Endothelial cell of umbilical vein (primary cell): ENCODE measurements around the gene SPNS2. TPM values are rescaled to one million over a fixed set of nuclear protein-coding genes. Genes with fewer than 3 reads are reported as not detected.
"Not testable (repeated sequence)": the region's sequence is repeated elsewhere in the genome, so short reads cannot be mapped to it uniquely, and the experiment has no call there.

ENCODE experiments used
- BruUV-seq: library from RNA; stranded (reverse); fragments of 400-500 nt; replicated peaks from 2 replicates; lab custom pipeline; 2021; lab: Mats Ljungman, UMichigan
- CTCF ChIA-PET: fragments of 300-600, 350-600 bp; sonication (Branson Sonifier 250); formaldehyde crosslinking; loops from one replicate; lab custom pipeline; 2021; ENCODE audit warnings: antibody characterized with exemption, inconsistent platforms; lab: Charles Lee
- POLR2A ChIA-PET: fragments of 300-600, 350-600 bp; sonication (Branson Sonifier 250); formaldehyde crosslinking; loops from one replicate; lab custom pipeline; 2021; ENCODE audit warnings: antibody characterized with exemption, inconsistent platforms; lab: Charles Lee
- DNase-seq: peaks from one replicate; pipeline ENCODE4 v3.0.0-alpha.2; 2011; ENCODE audit warnings: low read depth, low spot score
- FAIRE-seq: peaks from 2 replicates; lab custom pipeline; 2011; peaks lifted over from hg19 to GRCh38; lab: Jason Lieb, UNC
- H2AFZ ChIP-seq: 2 replicates; pipeline ENCODE4 v1.6.0; 2012; ENCODE audit warnings: low read depth, low read length, control low read depth, inconsistent platforms
- H3K27ac ChIP-seq: 2 replicates; pipeline ENCODE4 v1.5.1; 2011; ENCODE audit warnings: low read depth, mild to moderate bottlenecking, control low read depth, low read length, moderate library complexity; ENCODE audit not compliant: insufficient read depth
- H3K27me3 ChIP-seq, 2 experiments: 2 replicates each; pipeline versions ENCODE4 v1.6.0 to v1.6.1; 2011; ENCODE audit warnings: low read length in 2 of 2, mixed read lengths in 1 of 2; ENCODE audit not compliant: control insufficient read depth in 2 of 2, insufficient read depth in 2 of 2
- H3K36me3 ChIP-seq, 2 experiments: 2 replicates in 1 of 2; 3 replicates in 1 of 2; pipeline ENCODE4 v1.5.1; 2011; ENCODE audit warnings: low read length in 2 of 2, mild to moderate bottlenecking in 1 of 2, moderate library complexity in 1 of 2; ENCODE audit not compliant: control insufficient read depth in 2 of 2, insufficient read depth in 2 of 2; ENCODE audit errors: extremely low read depth in 1 of 2
- H3K4me1 ChIP-seq: 3 replicates; pipeline ENCODE4 v1.5.1; 2011; ENCODE audit warnings: mild to moderate bottlenecking, low read length; ENCODE audit not compliant: control insufficient read depth, insufficient read depth; ENCODE audit errors: extremely low read depth
- H3K4me2 ChIP-seq: 2 replicates; pipeline ENCODE4 v1.6.1; 2011; ENCODE audit warnings: low read length, control low read depth, mixed read lengths; ENCODE audit not compliant: insufficient read depth
- H3K4me3 ChIP-seq, 3 experiments: fragments of 200-600 bp in 1 of 3; sonication (generic), shearing (Covaris generic) in 1 of 3; replicated peaks in 1 of 3; 2 replicates each; pipeline ENCODE4 v1.5.1; 2011 to 2016; ENCODE audit warnings: control low read depth in 3 of 3, low read length in 3 of 3, mild to moderate bottlenecking in 2 of 3, inconsistent platforms in 1 of 3, low read depth in 1 of 3, moderate library complexity in 1 of 3; ENCODE audit not compliant: insufficient read depth in 1 of 3
- H3K79me2 ChIP-seq: 2 replicates; pipeline ENCODE4 v1.6.0; 2012; ENCODE audit warnings: low read length, inconsistent platforms; ENCODE audit not compliant: control insufficient read depth, insufficient read depth
- H3K9ac ChIP-seq: replicated peaks from 2 replicates; pipeline ENCODE3; 2011; ENCODE audit warnings: low read length, control low read depth; ENCODE audit not compliant: insufficient read depth; ENCODE audit errors: extremely low read depth
- H3K9me1 ChIP-seq: replicated peaks from 3 replicates; pipeline ENCODE4 v1.6.0; 2011; ENCODE audit warnings: mild to moderate bottlenecking, low read length; ENCODE audit not compliant: control insufficient read depth, insufficient read depth; ENCODE audit errors: extremely low read depth
- H3K9me3 ChIP-seq: replicated peaks from 2 replicates; pipeline ENCODE4 v1.5.1; 2012; ENCODE audit warnings: low read length, inconsistent platforms; ENCODE audit not compliant: control insufficient read depth, insufficient read depth
- H4K20me1 ChIP-seq: replicated peaks from 2 replicates; pipeline ENCODE3; 2011; ENCODE audit warnings: mild to moderate bottlenecking, low read length; ENCODE audit not compliant: control insufficient read depth, insufficient read depth; ENCODE audit errors: extremely low read depth
- CTCF ChIP-seq, 2 donors: IDR thresholded peaks; 1 replicate in 1 of 2; 2 replicates in 1 of 2; pipeline ENCODE4 v1.5.1; 2011; ENCODE audit warnings: low read length in 2 of 2, mild to moderate bottlenecking in 2 of 2, moderate library complexity in 2 of 2, control low read depth in 1 of 2, inconsistent platforms in 1 of 2, low read depth in 1 of 2; ENCODE audit not compliant: insufficient read depth in 1 of 2; ENCODE audit errors: extremely low read depth in 1 of 2
- EZH2 ChIP-seq: IDR thresholded peaks from 2 replicates; pipeline ENCODE4 v1.6.1; 2012; ENCODE audit warnings: borderline replicate concordance, low read depth, mild to moderate bottlenecking, moderate library complexity, low read length, inconsistent platforms; ENCODE audit not compliant: severe bottlenecking
- FOS ChIP-seq: IDR thresholded peaks from 2 replicates; pipeline ENCODE4 v1.6.1; 2011; ENCODE audit warnings: mild to moderate bottlenecking, low read length, moderate library complexity, borderline replicate concordance; ENCODE audit not compliant: insufficient read depth
- GATA2 ChIP-seq: IDR thresholded peaks from 2 replicates; pipeline ENCODE4 v1.7.0; 2011; ENCODE audit warnings: low read depth, mild to moderate bottlenecking, moderate library complexity, mixed read lengths, low read length; ENCODE audit not compliant: insufficient read length, insufficient read depth
- JUN ChIP-seq: IDR thresholded peaks from 2 replicates; pipeline ENCODE4 v1.6.1; 2011; ENCODE audit warnings: borderline replicate concordance, low read depth; ENCODE audit not compliant: insufficient read length, insufficient read depth
- MAX ChIP-seq: IDR thresholded peaks from 2 replicates; pipeline ENCODE4 v1.6.1; 2011; ENCODE audit not compliant: insufficient read depth, insufficient read length
- MYC ChIP-seq: IDR thresholded peaks from one replicate; pipeline ENCODE4 v1.6.1; 2011; ENCODE audit warnings: mild to moderate bottlenecking, low read depth, low read length
- POLR2A ChIP-seq: IDR thresholded peaks from 2 replicates; pipeline ENCODE4 v1.6.1; 2012; ENCODE audit warnings: low read depth, mild to moderate bottlenecking, control low read depth, low read length
- POLR2AphosphoS5 ChIP-seq: IDR thresholded peaks from 2 replicates; pipeline ENCODE4 v1.6.1; 2012; ENCODE audit warnings: low read depth, mild to moderate bottlenecking, control low read depth, low read length, moderate library complexity; ENCODE audit not compliant: insufficient read depth
- dilution Hi-C: fragments of 300-500 bp; cut with MboI; formaldehyde crosslinking; loops from one replicate; pipeline ENCODE4 v1.15.0; 2019; ENCODE audit warnings: low sequenced_read_pairs; ENCODE audit not compliant: extremely low pct_ligation_motif_present
- intact Hi-C: fragments of 100-400 bp; cut with micrococcal nuclease; formaldehyde crosslinking; loops from one replicate; pipeline ENCODE4 v1.10.0; 2022
- polyA plus RNA-seq, 4 experiments: library from polyadenylated mRNA; depleted of rRNA in 3 of 4; stranded (reverse) in 3 of 4; unstranded in 1 of 4; fragments of >200 nt; gene quantifications; 2 replicates each; pipeline versions ENCODE4 v1.2.1 to v1.2.3, GENCODE V29; 2011 to 2012; ENCODE audit warnings: missing spikeins in 1 of 4
- total RNA-seq: library from RNA; stranded (reverse); gene quantifications from 2 replicates; pipeline ENCODE4 v1.2.3, GENCODE V29; 2021

SPNS2 gene
- total and polyA plus RNA-seq, 2 donors (not counting 3 experiments of a cell fraction or from before 2014, with no cell fraction given) = 70.2 to 77.3 TPM

- Histone ChIP-seq H3K27ac (no peak overlapping the region), H3K9ac (no peak overlapping the region), H3K9me1 (no peaks in the 10 kb centered on the region), H3K4me2 (no peak overlapping the region), H3K79me2 (no peaks in the 10 kb centered on the region), H3K36me3 (no peaks in the 10 kb centered on the region), H2AFZ (no peak overlapping the region), H3K27me3 (peaks cover 0 to 4% of the 10 kb centered on the region in 2 experiments), H4K20me1 (no peaks in the 10 kb centered on the region), H3K9me3 (no peaks in the 10 kb centered on the region), H3K4me1 (no peaks in the 10 kb centered on the region), H3K4me3 (no peak overlapping the region)
- ChIA-PET POLR2A (no interaction called here), CTCF (interaction anchor here (1.0 to 1.8 kb wide), 3 partner anchors 10 to 48 kb away, joined by 3 to 18 read pairs (median 3); no protein-coding TSS in a partner anchor)
- FAIRE-seq (no peak), DNase-seq (no peak)
- no TSS peak for BruUV-seq
- TF ChIP-seq POLR2A (no peak), POLR2AphosphoS5 (no peak), CTCF (IDR thresholded peaks at IDR 0.05; ENCODE audit: extremely low read depth in 1 of 2, insufficient read depth in 1 of 2, low read depth in 1 of 2, low read length in 2 of 2) (no peak), FOS (no peak), MAX (no peak), JUN (no peak), GATA2 (no peak), EZH2 (no peak), MYC (no peak)
- dilution Hi-C loops = no loop called here
- intact Hi-C loops = no loop called here
These were observed 78.8 kb downstream of the SPNS2 start for GRCh38 chr17:4577386-4577993.

- H3K36me3 ChIP-seq, H2AFZ ChIP-seq, H3K9me1 ChIP-seq, FAIRE-seq, DNase-seq, H3K9me3 ChIP-seq, intact Hi-C loops, H3K9ac ChIP-seq, dilution Hi-C loops, H3K4me2 ChIP-seq, H4K20me1 ChIP-seq, POLR2A ChIA-PET, H3K4me1 ChIP-seq, BruUV-seq, H3K4me3 ChIP-seq, H3K27ac ChIP-seq, H3K79me2 ChIP-seq: not testable (repeated sequence)
- CTCF ChIA-PET = interaction anchor here (1.0 to 4.8 kb wide), 2 partner anchors 11 to 47 kb away, joined by 3 to 41 read pairs; no protein-coding TSS in a partner anchor
- H3K27me3 ChIP-seq = peaks cover 7 to 13% of the 10 kb centered on the region in 2 experiments
These were observed 79.7 kb downstream of the SPNS2 start for GRCh38 chr17:4578349-4578748.
